Measurements from ENCODE around the gene MRPL49.

Gene MRPL49

DNA sequence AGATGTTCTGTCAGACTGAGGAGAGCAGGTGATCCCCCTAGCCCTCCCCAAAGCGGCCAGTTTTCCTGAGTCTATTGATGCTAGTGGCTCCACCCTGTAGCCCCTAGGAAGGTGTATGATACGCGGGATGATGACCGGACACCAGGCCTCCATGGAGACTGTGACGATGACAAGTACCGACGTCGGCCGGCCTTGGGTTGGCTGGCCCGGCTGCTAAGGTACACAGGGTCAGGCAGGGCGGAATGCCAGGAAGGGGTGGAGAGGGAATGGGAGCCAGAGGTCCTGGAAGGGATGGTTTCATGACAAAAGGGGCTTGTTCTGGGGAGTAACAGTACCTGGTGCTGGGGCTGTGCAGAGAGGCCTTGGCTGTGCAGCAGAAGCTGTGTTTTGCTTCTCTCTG, 34.9 kb upstream of the MRPL49 start:
- no peak for DNase-seq (ENCODE audit: extremely low spot score)
- POLR2A ChIA-PET, result interaction anchor here (2.9 kb wide), 1 partner anchor 47 kb away, joined by 8 read pairs; the partner anchor contains the start of gene SAC3D1
- CTCF ChIA-PET, result no interaction called here
- no peak for TF ChIP-seq BHLHE40 (IDR thresholded peaks at IDR 0.05; ENCODE audit: borderline replicate concordance)

DNA sequence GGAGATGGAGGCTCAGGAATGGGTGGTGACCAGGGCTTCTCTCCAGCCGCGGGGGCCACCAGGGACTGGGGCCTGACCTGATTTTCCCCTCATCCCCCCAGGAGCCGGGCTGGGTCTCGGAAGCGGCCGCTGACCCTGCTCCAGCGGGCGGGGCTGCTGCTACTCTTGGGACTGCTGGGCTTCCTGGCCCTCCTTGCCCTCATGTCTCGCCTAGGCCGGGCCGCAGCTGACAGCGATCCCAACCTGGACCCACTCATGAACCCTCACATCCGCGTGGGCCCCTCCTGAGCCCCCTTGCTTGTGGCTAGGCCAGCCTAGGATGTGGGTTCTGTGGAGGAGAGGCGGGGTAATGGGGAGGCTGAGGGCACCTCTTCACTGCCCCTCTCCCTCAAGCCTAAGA, 34.3 kb upstream of the MRPL49 start:
- TF ChIP-seq TARDBP (IDR thresholded peaks at IDR 0.05) (no peak), SP1 (IDR thresholded peaks at IDR 0.05) (no peak), FOXA1 (IDR thresholded peaks at IDR 0.05) (no peak), ZNF384 (IDR thresholded peaks at IDR 0.05) (no peak), CTBP1 (IDR thresholded peaks at IDR 0.05; ENCODE audit: borderline replicate concordance) (no peak), HDGF (IDR thresholded peaks at IDR 0.05; ENCODE audit: borderline replicate concordance) (no peak), ELF4 (IDR thresholded peaks at IDR 0.05) (no peak), BHLHE40 (IDR thresholded peaks at IDR 0.05; ENCODE audit: borderline replicate concordance) (no peak), SUZ12 (IDR thresholded peaks at IDR 0.05) (no peak), FOXK2 (IDR thresholded peaks at IDR 0.05) (no peak), FOXM1 (IDR thresholded peaks at IDR 0.05; ENCODE audit: borderline replicate concordance) (no peak)
- TF ChIP-seq, protein P1, sequence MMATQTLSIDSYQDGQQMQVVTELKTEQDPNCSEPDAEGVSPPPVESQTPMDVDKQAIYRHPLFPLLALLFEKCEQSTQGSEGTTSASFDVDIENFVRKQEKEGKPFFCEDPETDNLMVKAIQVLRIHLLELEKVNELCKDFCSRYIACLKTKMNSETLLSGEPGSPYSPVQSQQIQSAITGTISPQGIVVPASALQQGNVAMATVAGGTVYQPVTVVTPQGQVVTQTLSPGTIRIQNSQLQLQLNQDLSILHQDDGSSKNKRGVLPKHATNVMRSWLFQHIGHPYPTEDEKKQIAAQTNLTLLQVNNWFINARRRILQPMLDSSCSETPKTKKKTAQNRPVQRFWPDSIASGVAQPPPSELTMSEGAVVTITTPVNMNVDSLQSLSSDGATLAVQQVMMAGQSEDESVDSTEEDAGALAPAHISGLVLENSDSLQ (IDR thresholded peaks at IDR 0.05), result no peak
- ChIA-PET POLR2A (no interaction called here), CTCF (no interaction called here)
- DNase-seq (ENCODE audit: extremely low spot score), result no peak

DNA sequence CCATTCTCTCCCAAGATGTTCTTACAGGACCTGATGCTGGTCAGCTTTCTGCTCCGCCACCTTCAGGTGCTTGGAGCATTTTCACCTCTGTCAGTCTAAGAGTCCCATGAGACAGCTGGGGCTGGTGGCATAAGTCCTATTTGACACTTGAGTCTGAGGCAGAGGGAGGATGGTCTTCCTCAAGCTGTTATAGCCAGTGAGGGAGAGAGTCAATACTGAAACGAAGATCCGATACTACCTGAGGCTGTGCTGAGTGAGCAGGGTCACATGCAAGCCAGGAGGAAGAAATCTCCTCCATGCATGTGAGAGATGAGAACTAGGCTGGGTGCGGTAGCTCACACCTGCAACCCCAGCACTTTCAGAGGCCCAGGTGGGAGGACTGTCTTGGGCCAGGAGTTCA, 32.5 kb upstream of the MRPL49 start:
- ChIA-PET CTCF (interaction anchor here (0.6 kb wide), 1 partner anchor 226 kb away, joined by 3 read pairs; no protein-coding TSS in a partner anchor), POLR2A (no interaction called here)
- DNase-seq (ENCODE audit: extremely low spot score), result no peak
- TF ChIP-seq CTBP1 (IDR thresholded peaks at IDR 0.05; ENCODE audit: borderline replicate concordance), result no peak
- TF ChIP-seq HDGF (IDR thresholded peaks at IDR 0.05; ENCODE audit: borderline replicate concordance), result no peak
- TF ChIP-seq FOXK2 (IDR thresholded peaks at IDR 0.05), result no peak
- TF ChIP-seq LEF1 (IDR thresholded peaks at IDR 0.05; ENCODE audit: borderline replicate concordance), result no peak
- TF ChIP-seq FOXA1 (IDR thresholded peaks at IDR 0.05), result no peak
- no peak for TF ChIP-seq NFRKB (IDR thresholded peaks at IDR 0.05)
- no peak for TF ChIP-seq ZNF384 (IDR thresholded peaks at IDR 0.05)
- TF ChIP-seq ELF4 (IDR thresholded peaks at IDR 0.05), result no peak
- no peak for TF ChIP-seq ARNT (IDR thresholded peaks at IDR 0.05)
- TF ChIP-seq SUZ12 (IDR thresholded peaks at IDR 0.05), result no peak
- TF ChIP-seq, protein P1 (IDR thresholded peaks at IDR 0.05), result no peak

DNA sequence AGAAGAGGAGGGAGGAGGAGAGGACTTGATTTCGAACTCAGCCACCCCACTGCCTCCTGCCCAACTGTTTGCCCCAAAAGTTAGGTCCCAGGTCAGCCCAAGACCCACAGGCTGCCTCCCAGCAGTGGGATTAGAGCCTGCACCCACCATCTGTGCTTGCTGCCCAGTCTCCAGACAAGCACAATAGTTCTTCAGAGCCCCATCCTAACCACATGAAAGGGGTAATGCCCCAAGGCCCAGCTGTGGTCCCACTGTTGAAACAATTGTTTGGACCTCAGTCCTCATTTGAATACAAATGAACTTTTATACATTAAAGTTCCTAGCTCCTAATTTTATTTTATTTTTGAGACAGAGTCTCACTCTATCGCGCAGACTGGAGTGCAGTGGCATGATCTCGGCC, 31.5 kb upstream of the MRPL49 start:
- no peak for TF ChIP-seq SUZ12 (IDR thresholded peaks at IDR 0.05)
- no peak for TF ChIP-seq LEF1 (IDR thresholded peaks at IDR 0.05; ENCODE audit: borderline replicate concordance)
- TF ChIP-seq FOXM1 (IDR thresholded peaks at IDR 0.05; ENCODE audit: borderline replicate concordance), result no peak
- no peak for TF ChIP-seq CTBP1 (IDR thresholded peaks at IDR 0.05; ENCODE audit: borderline replicate concordance)
- no peak for TF ChIP-seq ELF4 (IDR thresholded peaks at IDR 0.05)
- no peak for TF ChIP-seq TARDBP (IDR thresholded peaks at IDR 0.05)
- TF ChIP-seq FOXA1 (IDR thresholded peaks at IDR 0.05), result no peak
- TF ChIP-seq, protein P1 (IDR thresholded peaks at IDR 0.05), result no peak
- TF ChIP-seq ARNT (IDR thresholded peaks at IDR 0.05), result no peak
- no peak for TF ChIP-seq BHLHE40 (IDR thresholded peaks at IDR 0.05; ENCODE audit: borderline replicate concordance)
- CTCF ChIA-PET, result no interaction called here
- no peak for DNase-seq (ENCODE audit: extremely low spot score)
- POLR2A ChIA-PET, result interaction anchor here (0.6 kb wide), 1 partner anchor 9 kb away, joined by 3 read pairs; no protein-coding TSS in a partner anchor

DNA sequence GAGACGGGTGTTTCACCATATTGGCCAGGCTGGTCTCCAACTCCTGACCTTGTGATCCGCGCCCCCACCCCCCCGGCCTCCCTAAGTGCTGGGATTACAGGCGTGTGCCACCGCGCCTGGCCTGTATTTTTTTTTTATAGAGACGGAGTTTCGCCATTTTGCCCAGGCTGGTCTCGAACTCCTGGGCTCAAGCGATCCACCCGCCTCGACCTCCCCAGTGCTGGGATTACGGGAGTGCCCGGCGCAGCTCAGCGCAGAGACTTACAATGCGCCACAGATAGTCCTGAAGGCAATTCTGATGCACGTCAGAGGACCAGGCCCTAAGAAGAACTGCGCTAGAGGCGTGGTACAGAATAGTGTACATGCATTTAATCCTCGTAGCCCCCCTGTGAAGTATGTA, 26.7 kb upstream of the MRPL49 start:
- ChIA-PET POLR2A (interaction anchor here (1.4 to 2.7 kb wide), 6 partner anchors 10 to 221 kb away, joined by 3 to 18 read pairs (median 4); partner anchors contain the start of gene POLA2), CTCF (no interaction called here)
- no peak for TF ChIP-seq SP1 (IDR thresholded peaks at IDR 0.05)
- TF ChIP-seq ARNT (IDR thresholded peaks at IDR 0.05), result no peak
- TF ChIP-seq LEF1 (IDR thresholded peaks at IDR 0.05; ENCODE audit: borderline replicate concordance), result no peak
- no peak for TF ChIP-seq FOXA1 (IDR thresholded peaks at IDR 0.05)
- no peak for TF ChIP-seq FOXM1 (IDR thresholded peaks at IDR 0.05; ENCODE audit: borderline replicate concordance)
- TF ChIP-seq L3MBTL2 (conservative IDR thresholded peaks at IDR 0.05), result no peak
- no peak for TF ChIP-seq BHLHE40 (IDR thresholded peaks at IDR 0.05; ENCODE audit: borderline replicate concordance)
- no peak for TF ChIP-seq CTBP1 (IDR thresholded peaks at IDR 0.05; ENCODE audit: borderline replicate concordance)
- TF ChIP-seq NFRKB (IDR thresholded peaks at IDR 0.05), result no peak
- no peak for TF ChIP-seq SUZ12 (IDR thresholded peaks at IDR 0.05)
- no peak for TF ChIP-seq ZNF384 (IDR thresholded peaks at IDR 0.05)
- no peak for TF ChIP-seq FOXK2 (IDR thresholded peaks at IDR 0.05)
- no peak for TF ChIP-seq HDGF (IDR thresholded peaks at IDR 0.05; ENCODE audit: borderline replicate concordance)
- no peak for TF ChIP-seq ELF4 (IDR thresholded peaks at IDR 0.05)
- no peak for TF ChIP-seq TARDBP (IDR thresholded peaks at IDR 0.05)
- TF ChIP-seq, protein P1 (IDR thresholded peaks at IDR 0.05), result no peak
- DNase-seq (ENCODE audit: extremely low spot score), result no peak
